Measurements from ENCODE around the gene TEX36. TPM values are rescaled to one million over a fixed set of nuclear protein-coding genes. Genes with fewer than 3 reads are reported as not detected.
A peak's percentile ranks its signal among the peaks of the same experiment; 100 is the strongest.

The TEX36 gene
- total and polyA plus RNA-seq, 9 of the 15 experiments (the other 6 are each of a cell fraction or from before 2014, with no cell fraction given), result 0.10 to 0.82 (median 0.15) TPM; not detected in 6

DNA sequence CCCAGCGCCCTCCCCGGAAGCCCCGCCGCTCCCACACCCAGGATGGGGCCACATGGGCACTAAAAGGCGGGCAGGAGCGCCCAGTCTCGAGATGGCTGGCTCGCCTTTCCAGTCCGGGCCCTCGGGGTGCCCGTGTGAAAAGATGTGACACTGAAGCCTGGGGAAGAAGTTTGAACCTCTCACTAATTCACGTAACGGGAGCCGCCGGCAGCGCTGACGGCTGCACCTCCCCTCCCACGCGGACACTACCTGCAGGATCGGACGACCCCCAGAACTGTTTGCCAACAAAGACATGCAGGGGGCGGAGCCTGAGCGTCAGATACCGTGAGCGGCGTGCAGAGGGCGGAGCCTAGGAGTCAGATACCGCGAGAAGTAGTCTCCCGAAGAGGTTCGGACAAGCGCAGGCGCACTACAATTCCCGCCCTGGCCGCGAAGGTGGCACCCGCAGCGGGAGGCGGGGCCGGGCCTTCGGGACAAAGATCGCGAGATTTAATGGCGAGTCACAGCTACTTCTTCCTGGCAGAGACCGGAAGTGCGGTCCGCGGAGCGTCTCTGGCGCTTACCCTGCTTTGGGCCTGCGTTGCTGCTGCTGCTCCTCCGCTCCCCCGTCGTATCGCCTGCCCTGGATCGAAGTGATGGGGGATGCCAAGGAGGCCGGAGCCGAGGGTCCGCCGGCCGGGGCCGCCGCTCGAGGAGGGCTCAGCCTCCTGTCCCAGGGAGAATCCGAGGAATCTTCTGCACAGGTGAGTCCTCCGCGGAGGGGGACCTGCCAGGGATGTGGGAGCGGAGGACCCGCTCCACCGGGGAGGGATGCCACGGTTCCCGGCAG is 36.4 kb upstream of the TEX36 start, which contains the start of gene EDRF1 (continued):
- TF ChIP-seq, protein P1, sequence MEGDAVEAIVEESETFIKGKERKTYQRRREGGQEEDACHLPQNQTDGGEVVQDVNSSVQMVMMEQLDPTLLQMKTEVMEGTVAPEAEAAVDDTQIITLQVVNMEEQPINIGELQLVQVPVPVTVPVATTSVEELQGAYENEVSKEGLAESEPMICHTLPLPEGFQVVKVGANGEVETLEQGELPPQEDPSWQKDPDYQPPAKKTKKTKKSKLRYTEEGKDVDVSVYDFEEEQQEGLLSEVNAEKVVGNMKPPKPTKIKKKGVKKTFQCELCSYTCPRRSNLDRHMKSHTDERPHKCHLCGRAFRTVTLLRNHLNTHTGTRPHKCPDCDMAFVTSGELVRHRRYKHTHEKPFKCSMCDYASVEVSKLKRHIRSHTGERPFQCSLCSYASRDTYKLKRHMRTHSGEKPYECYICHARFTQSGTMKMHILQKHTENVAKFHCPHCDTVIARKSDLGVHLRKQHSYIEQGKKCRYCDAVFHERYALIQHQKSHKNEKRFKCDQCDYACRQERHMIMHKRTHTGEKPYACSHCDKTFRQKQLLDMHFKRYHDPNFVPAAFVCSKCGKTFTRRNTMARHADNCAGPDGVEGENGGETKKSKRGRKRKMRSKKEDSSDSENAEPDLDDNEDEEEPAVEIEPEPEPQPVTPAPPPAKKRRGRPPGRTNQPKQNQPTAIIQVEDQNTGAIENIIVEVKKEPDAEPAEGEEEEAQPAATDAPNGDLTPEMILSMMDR (IDR thresholded peaks at IDR 0.05 in 2 of 3, conservative IDR thresholded peaks at IDR 0.05 in 1 of 3; ENCODE audit: insufficient read depth in 2 of 3, low read depth in 1 of 3, low read length in 3 of 3), result no peak
- TF ChIP-seq DMBX1 (CRISPR knock-in tag; IDR thresholded peaks at IDR 0.05; ENCODE audit: borderline replicate concordance) (no peak), RBM34 (IDR thresholded peaks at IDR 0.05; ENCODE audit: borderline replicate concordance, insufficient read depth, low read length) (no peak), ZNF133 (CRISPR knock-in tag; IDR thresholded peaks at IDR 0.05) (no peak), TFE3 (CRISPR knock-in tag; IDR thresholded peaks at IDR 0.05) (no peak), MLX (CRISPR knock-in tag; conservative IDR thresholded peaks at IDR 0.05) (no peak), HMG20A (CRISPR knock-in tag; conservative IDR thresholded peaks at IDR 0.05) (no peak), BRD9 (IDR thresholded peaks at IDR 0.05; ENCODE audit: low read depth, partially characterized antibody) (no peak), ZNF143 (CRISPR knock-in tag; IDR thresholded peaks at IDR 0.05) (no peak), ELK3 (CRISPR knock-in tag; IDR thresholded peaks at IDR 0.05) (no peak), TAF15 (IDR thresholded peaks at IDR 0.05; ENCODE audit: low read depth, low read length) (no peak), PTRF (tag; IDR thresholded peaks at IDR 0.05) (no peak), TAF9B (IDR thresholded peaks at IDR 0.05; ENCODE audit: partially characterized antibody) (peak; percentile 43), POU5F1 (IDR thresholded peaks at IDR 0.05; ENCODE audit: borderline replicate concordance, low read depth, low read length, partially characterized antibody) (no peak), ZBTB9 (CRISPR knock-in tag; IDR thresholded peaks at IDR 0.05) (no peak), STAG1 (CRISPR knock-in tag; IDR thresholded peaks at IDR 0.05; ENCODE audit: borderline replicate concordance) (no peak), KAT2B (IDR thresholded peaks at IDR 0.05; ENCODE audit: low read depth, low read length) (no peak), NFE2L1 (tag; IDR thresholded peaks at IDR 0.05; ENCODE audit: borderline replicate concordance, low read depth) (no peak), CBX1 (IDR thresholded peaks at IDR 0.05; ENCODE audit: low read depth) (no peak), GTF2F1 (IDR thresholded peaks at IDR 0.05; ENCODE audit: low read depth, low read length) (no peak), PML (IDR thresholded peaks at IDR 0.05; ENCODE audit: low read length) (no peak; the same call in 1 of the 2 replicates)
